ENCODE results near the gene IMMP1L.

DNA sequence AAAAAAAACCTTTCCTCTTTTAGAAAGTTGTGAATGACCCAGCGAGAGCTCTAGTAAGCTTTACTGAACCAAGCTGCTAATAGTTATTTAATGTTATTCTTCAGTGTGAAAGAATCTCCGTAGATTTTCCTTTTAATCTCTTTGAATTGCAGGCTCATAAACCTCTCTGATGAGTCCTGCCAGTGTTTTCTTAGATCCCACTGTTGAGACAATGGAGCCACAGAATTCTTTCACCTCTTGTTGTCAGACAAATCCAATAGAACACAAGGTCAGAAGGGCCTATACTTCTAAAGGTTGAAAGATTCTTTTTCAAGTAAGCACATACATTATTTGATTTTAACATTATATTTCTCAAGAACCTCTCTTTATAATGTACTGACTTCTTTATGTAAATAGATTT lies 87.6 kb downstream of the IMMP1L start:
- TF ChIP-seq, protein P1, sequence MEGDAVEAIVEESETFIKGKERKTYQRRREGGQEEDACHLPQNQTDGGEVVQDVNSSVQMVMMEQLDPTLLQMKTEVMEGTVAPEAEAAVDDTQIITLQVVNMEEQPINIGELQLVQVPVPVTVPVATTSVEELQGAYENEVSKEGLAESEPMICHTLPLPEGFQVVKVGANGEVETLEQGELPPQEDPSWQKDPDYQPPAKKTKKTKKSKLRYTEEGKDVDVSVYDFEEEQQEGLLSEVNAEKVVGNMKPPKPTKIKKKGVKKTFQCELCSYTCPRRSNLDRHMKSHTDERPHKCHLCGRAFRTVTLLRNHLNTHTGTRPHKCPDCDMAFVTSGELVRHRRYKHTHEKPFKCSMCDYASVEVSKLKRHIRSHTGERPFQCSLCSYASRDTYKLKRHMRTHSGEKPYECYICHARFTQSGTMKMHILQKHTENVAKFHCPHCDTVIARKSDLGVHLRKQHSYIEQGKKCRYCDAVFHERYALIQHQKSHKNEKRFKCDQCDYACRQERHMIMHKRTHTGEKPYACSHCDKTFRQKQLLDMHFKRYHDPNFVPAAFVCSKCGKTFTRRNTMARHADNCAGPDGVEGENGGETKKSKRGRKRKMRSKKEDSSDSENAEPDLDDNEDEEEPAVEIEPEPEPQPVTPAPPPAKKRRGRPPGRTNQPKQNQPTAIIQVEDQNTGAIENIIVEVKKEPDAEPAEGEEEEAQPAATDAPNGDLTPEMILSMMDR (IDR thresholded peaks at IDR 0.05), result no peak
- no peak for TF ChIP-seq POLR2AphosphoS5 (IDR thresholded peaks at IDR 0.05)

All from breast epithelium (tissue), 3 donors.